Endothelial cell (in vitro differentiated cells): ENCODE data around the gene PLCB3. TPM values are rescaled to one million over a fixed set of nuclear protein-coding genes. Genes with fewer than 3 reads are reported as not detected.

Experiments
- DNase-seq: peaks from one replicate; pipeline ENCODE4 v3.0.0; 2021; ENCODE audit warnings: low spot score
- H3K27ac Mint-ChIP-seq: one replicate; pipeline ENCODE4 v1.8.0; 2021; ENCODE audit warnings: mixed read lengths, inconsistent platforms; ENCODE audit not compliant: unreplicated experiment
- H3K27me3 Mint-ChIP-seq: one replicate; pipeline ENCODE4 v1.8.0; 2021; ENCODE audit warnings: mild to moderate bottlenecking, moderate library complexity, mixed read lengths, inconsistent platforms; ENCODE audit not compliant: unreplicated experiment
- H3K36me3 Mint-ChIP-seq: one replicate; pipeline ENCODE4 v1.8.0; 2021; ENCODE audit warnings: mild to moderate bottlenecking, low read depth, mixed read lengths, inconsistent platforms; ENCODE audit not compliant: unreplicated experiment
- H3K4me1 Mint-ChIP-seq: one replicate; pipeline ENCODE4 v1.8.0; 2021; ENCODE audit warnings: mild to moderate bottlenecking, mixed read lengths, inconsistent platforms; ENCODE audit not compliant: unreplicated experiment
- H3K4me3 Mint-ChIP-seq: one replicate; pipeline ENCODE4 v1.8.0; 2021; ENCODE audit warnings: mild to moderate bottlenecking, mixed read lengths, inconsistent platforms; ENCODE audit not compliant: unreplicated experiment
- H3K9me3 Mint-ChIP-seq: one replicate; pipeline ENCODE4 v1.8.0; 2021; ENCODE audit warnings: mixed read lengths, inconsistent platforms; ENCODE audit not compliant: unreplicated experiment
- CTCF ChIP-seq: fragments of 200-600 bp; sonication (generic); IDR thresholded peaks from one replicate; pipeline ENCODE4 v1.5.0; 2021; ENCODE audit warnings: antibody characterized with exemption; ENCODE audit not compliant: unreplicated experiment
- total RNA-seq: library from RNA; stranded (reverse); fragmentation: NEBNext Ultra II Directional; extraction: Animal tissue kit (Norgen Biotek cat#: 25700); gene quantifications from one replicate; pipeline ENCODE4 v1.2.1, GENCODE V29; 2021; ENCODE audit not compliant: unreplicated experiment

Gene PLCB3
- total RNA-seq, 1 donor from 2014 or later: 51.0 TPM

- no peak overlapping the region for H3K27ac Mint-ChIP-seq
- no peaks in the 10 kb centered on the region for H3K36me3 Mint-ChIP-seq
- H3K4me1 Mint-ChIP-seq: peaks cover 11% of the 10 kb centered on the region
- peaks cover 32% of the 10 kb centered on the region for H3K27me3 Mint-ChIP-seq
- no peak for TF ChIP-seq CTCF
- no peaks in the 10 kb centered on the region for H3K9me3 Mint-ChIP-seq
- H3K4me3 Mint-ChIP-seq: no peak overlapping the region
- DNase-seq: no peak
Measured at GRCh38 chr11:64298966-64299846, 47.9 kb downstream of the PLCB3 start.

- peak within 1 kb of the TSS; percentile 59 for H3K4me3 Mint-ChIP-seq
- H3K27ac Mint-ChIP-seq: no peak within 1 kb of the TSS
- DNase-seq: no peak
Measured at GRCh38 chr11:64299847-64300648, 48.7 kb downstream of the PLCB3 start, which contains the start of gene CATSPERZ. TSS of gene CATSPERZ (plus strand) at chr11:64300358. CDS start at chr11:64300411, 53 bp downstream.

GRCh38 chr11:64303109-64304031, 52.0 kb downstream of the PLCB3 start:
- TF ChIP-seq CTCF: no peak
- Mint-ChIP-seq H3K36me3 (peaks cover 8% of the 10 kb centered on the region), H3K4me3 (no peak overlapping the region), H3K27me3 (peaks cover 12% of the 10 kb centered on the region), H3K27ac (no peak overlapping the region), H3K9me3 (no peaks in the 10 kb centered on the region), H3K4me1 (peaks cover 10% of the 10 kb centered on the region)
- DNase-seq: no peak

More at GRCh38 chr11:64299847-64300648, 48.7 kb downstream of the PLCB3 start, which contains the start of gene CATSPERZ:
- Mint-ChIP-seq H3K27me3 (peaks cover 29% of the 10 kb centered on the region), H3K36me3 (no peaks in the 10 kb centered on the region), H3K9me3 (no peaks in the 10 kb centered on the region), H3K4me1 (peaks cover 9% of the 10 kb centered on the region)
- no peak for TF ChIP-seq CTCF

GRCh38 chr11:64304032-64304315, 52.6 kb downstream of the PLCB3 start:
- Mint-ChIP-seq H3K4me3 (peak overlapping the region; percentile 89), H3K9me3 (no peaks in the 10 kb centered on the region), H3K4me1 (peaks cover 10% of the 10 kb centered on the region), H3K27me3 (peaks cover 7% of the 10 kb centered on the region), H3K27ac (no peak overlapping the region), H3K36me3 (peaks cover 8% of the 10 kb centered on the region)
- DNase-seq: no peak
- no peak for TF ChIP-seq CTCF
